Activated CD8-positive, alpha-beta T cell treated with anti-CD3 and anti-CD28 coated beads for 36 hours (primary cell): ENCODE measurements around the gene CEACAM8. TPM values are rescaled to one million over a fixed set of nuclear protein-coding genes. Genes with fewer than 3 reads are reported as not detected.
"Not testable (repeated sequence)": the region's sequence is repeated elsewhere in the genome, so short reads cannot be mapped to it uniquely, and the experiment has no call there.

Experiments
- ATAC-seq: fragments of 200-7000 bp; cut with Tn5 transposase; one replicate; pipeline ENCODE4 v1.10.0; 2021; ENCODE audit warnings: mild to moderate bottlenecking, moderate library complexity
- CTCF ChIA-PET: fragments of 350-600 bp; sonication (Branson Sonifier 250); formaldehyde crosslinking; loops from one replicate; lab custom pipeline; 2021; ENCODE audit warnings: antibody characterized with exemption; lab: Charles Lee
- POLR2A ChIA-PET: fragments of 350-600 bp; sonication (Branson Sonifier 250); formaldehyde crosslinking; loops from one replicate; lab custom pipeline; 2021; ENCODE audit warnings: antibody characterized with exemption; lab: Charles Lee
- DNase-seq: peaks from one replicate; pipeline ENCODE4 v3.0.0-alpha.2; 2020
- H3K27ac Mint-ChIP-seq: one replicate; pipeline ENCODE4 v1.8.0; 2021; ENCODE audit warnings: mild to moderate bottlenecking, mixed read lengths
- H3K27me3 Mint-ChIP-seq: one replicate; pipeline ENCODE4 v1.8.0; 2021; ENCODE audit warnings: mixed read lengths
- H3K36me3 Mint-ChIP-seq: one replicate; pipeline ENCODE4 v1.8.0; 2021; ENCODE audit warnings: low read depth, mixed read lengths
- H3K4me1 Mint-ChIP-seq: one replicate; pipeline ENCODE4 v1.8.0; 2021; ENCODE audit warnings: low read depth, mixed read lengths
- H3K4me3 Mint-ChIP-seq: one replicate; pipeline ENCODE4 v1.8.0; 2021; ENCODE audit warnings: mild to moderate bottlenecking, moderate library complexity, mixed read lengths
- H3K9me3 Mint-ChIP-seq: one replicate; pipeline ENCODE4 v1.8.0; 2021; ENCODE audit warnings: mixed read lengths
- CTCF ChIP-seq: fragments of 200-600 bp; IDR thresholded peaks from one replicate; pipeline ENCODE4 v1.8.0; 2022; ENCODE audit warnings: antibody characterized with exemption, mild to moderate bottlenecking
- intact Hi-C: fragments of 100-400 bp; cut with micrococcal nuclease; formaldehyde crosslinking; loops from one replicate; pipeline ENCODE4 v1.10.0; 2022
- total RNA-seq, 2 experiments: library from RNA; stranded (reverse); gene quantifications; one replicate each; pipeline ENCODE4 v1.2.3, GENCODE V29; 2021

CEACAM8 gene
- total RNA-seq, 2 experiments from 2014 or later, result not detected

DNA sequence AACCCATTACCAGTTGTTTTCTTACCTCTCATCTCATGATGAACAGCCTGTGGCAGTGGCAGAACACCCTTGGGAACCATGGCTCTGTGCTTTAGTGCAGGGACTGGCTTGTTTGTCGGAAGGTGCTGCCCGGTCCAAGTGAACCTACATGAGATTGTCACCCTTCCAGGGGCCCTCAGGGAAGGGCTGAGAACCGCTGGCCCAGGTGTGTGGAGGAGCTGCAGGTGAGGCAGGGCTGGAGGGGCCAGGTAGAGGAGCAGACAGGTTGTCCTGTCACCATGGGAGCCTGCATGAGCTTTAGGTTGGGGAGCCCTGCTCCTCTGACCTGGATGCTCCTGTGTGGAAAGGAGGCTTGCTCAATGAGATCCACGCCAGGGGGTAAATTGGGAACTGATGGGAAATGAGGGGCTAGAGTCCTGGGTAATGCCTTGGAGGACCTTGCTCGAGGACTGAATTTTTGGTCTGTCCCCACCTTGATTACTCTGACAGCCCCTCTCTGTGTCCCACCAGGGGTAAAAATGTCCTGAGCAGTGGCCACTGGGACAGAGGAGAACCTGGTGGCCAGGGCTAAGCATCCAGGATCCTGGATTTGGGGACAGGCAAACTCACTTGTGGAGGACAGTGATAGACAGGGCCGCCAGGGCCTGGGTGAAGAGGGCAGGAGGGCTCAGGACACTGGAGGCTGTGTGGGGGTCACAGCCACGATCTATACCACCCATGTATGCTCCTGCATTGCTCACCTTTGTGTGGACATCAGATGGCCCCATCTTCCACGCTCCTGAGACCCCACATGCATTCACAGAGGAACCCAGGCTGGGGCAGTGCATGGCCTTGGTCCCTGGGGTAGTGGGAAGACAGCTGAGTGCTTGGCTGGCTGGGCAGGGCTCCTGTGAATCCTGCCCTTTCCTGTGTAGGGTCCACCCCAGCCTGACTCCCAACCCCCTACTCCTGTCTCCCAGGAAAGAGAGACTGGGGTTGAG is 42.3 kb downstream of the CEACAM8 start:
- POLR2A ChIA-PET, result no interaction called here
- no peaks in the 10 kb centered on the region for H3K36me3 Mint-ChIP-seq
- H3K27me3 Mint-ChIP-seq, result peaks cover 15% of the 10 kb centered on the region
- ATAC-seq, result no peak
- TF ChIP-seq CTCF, result no peak
- peaks cover 9% of the 10 kb centered on the region for H3K9me3 Mint-ChIP-seq
- DNase-seq, result no peak
- no peaks in the 10 kb centered on the region for H3K4me1 Mint-ChIP-seq
- intact Hi-C loops, result no loop called here
- no peak overlapping the region for H3K27ac Mint-ChIP-seq
- CTCF ChIA-PET, result interaction anchor here (1.3 kb wide), 1 partner anchor 102 kb away, joined by 3 read pairs; no protein-coding TSS in a partner anchor
- H3K4me3 Mint-ChIP-seq, result no peak overlapping the region

- H3K27ac Mint-ChIP-seq, POLR2A ChIA-PET, H3K9me3 Mint-ChIP-seq, H3K4me1 Mint-ChIP-seq, H3K36me3 Mint-ChIP-seq, intact Hi-C loops, ATAC-seq, DNase-seq, H3K4me3 Mint-ChIP-seq: not testable (repeated sequence)
- CTCF ChIA-PET, result interaction anchor here (1.1 kb wide), 1 partner anchor 16 kb away, joined by 3 read pairs; no protein-coding TSS in a partner anchor
- H3K27me3 Mint-ChIP-seq, result peaks cover 11% of the 10 kb centered on the region
Observed at GRCh38 chr19:42550521-42550920, 44.2 kb downstream of the CEACAM8 start.

GRCh38 chr19:42549067-42549466 is 45.7 kb downstream of the CEACAM8 start:
- POLR2A ChIA-PET, result not testable (repeated sequence)

GRCh38 chr19:42548552-42548951 is 46.2 kb downstream of the CEACAM8 start:
- Mint-ChIP-seq H3K9me3 (peaks cover 9% of the 10 kb centered on the region), H3K4me1 (no peaks in the 10 kb centered on the region), H3K36me3 (no peaks in the 10 kb centered on the region), H3K4me3 (no peak overlapping the region), H3K27me3 (peaks cover 5% of the 10 kb centered on the region), H3K27ac (no peak overlapping the region)
- POLR2A ChIA-PET, result no interaction called here
- intact Hi-C loops, result no loop called here
- TF ChIP-seq CTCF, result no peak
- ATAC-seq (no peak), DNase-seq (no peak)
- CTCF ChIA-PET, result no interaction called here

More at GRCh38 chr19:42549067-42549466, 45.7 kb downstream of the CEACAM8 start:
- intact Hi-C loops, H3K36me3 Mint-ChIP-seq, H3K27ac Mint-ChIP-seq, CTCF ChIA-PET, H3K27me3 Mint-ChIP-seq, H3K4me3 Mint-ChIP-seq, H3K4me1 Mint-ChIP-seq, ATAC-seq, DNase-seq, H3K9me3 Mint-ChIP-seq: not testable (repeated sequence)

DNA sequence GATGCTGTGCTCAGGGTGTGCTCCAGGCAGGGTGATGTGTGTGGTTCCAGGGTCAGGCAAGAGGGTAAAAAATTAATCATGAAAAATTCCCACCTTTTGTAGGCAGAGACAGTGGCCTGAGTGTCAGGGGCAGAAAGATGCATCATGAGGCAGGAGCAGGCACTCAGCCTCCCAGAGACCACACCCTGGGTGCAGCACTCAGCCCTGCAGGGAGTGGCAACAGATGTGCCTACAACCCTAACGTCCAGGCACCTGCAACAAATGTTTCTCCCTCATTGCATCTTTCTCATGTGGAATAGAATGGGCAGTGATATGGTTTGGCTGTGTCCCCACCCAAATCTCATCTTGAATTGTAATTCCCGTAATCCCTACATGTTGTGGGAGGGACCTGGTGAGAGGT is 46.8 kb downstream of the CEACAM8 start:
- peaks cover 9% of the 10 kb centered on the region for H3K9me3 Mint-ChIP-seq
- peaks cover 5% of the 10 kb centered on the region for H3K27me3 Mint-ChIP-seq
- TF ChIP-seq CTCF, result no peak
- H3K27ac Mint-ChIP-seq, result no peak overlapping the region
- DNase-seq, result no peak
- ChIA-PET POLR2A (no interaction called here), CTCF (no interaction called here)
- H3K4me3 Mint-ChIP-seq, result no peak overlapping the region
- ATAC-seq, result no peak
- no peaks in the 10 kb centered on the region for H3K4me1 Mint-ChIP-seq
- no peaks in the 10 kb centered on the region for H3K36me3 Mint-ChIP-seq
- intact Hi-C loops, result no loop called here
